ENCODE data around the gene EFCAB14.
"Not testable (repeated sequence)": the region's sequence is repeated elsewhere in the genome, so short reads cannot be mapped to it uniquely, and the experiment has no call there.

Gene EFCAB14, protein sequence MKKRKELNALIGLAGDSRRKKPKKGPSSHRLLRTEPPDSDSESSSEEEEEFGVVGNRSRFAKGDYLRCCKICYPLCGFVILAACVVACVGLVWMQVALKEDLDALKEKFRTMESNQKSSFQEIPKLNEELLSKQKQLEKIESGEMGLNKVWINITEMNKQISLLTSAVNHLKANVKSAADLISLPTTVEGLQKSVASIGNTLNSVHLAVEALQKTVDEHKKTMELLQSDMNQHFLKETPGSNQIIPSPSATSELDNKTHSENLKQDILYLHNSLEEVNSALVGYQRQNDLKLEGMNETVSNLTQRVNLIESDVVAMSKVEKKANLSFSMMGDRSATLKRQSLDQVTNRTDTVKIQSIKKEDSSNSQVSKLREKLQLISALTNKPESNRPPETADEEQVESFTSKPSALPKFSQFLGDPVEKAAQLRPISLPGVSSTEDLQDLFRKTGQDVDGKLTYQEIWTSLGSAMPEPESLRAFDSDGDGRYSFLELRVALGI

DNA sequence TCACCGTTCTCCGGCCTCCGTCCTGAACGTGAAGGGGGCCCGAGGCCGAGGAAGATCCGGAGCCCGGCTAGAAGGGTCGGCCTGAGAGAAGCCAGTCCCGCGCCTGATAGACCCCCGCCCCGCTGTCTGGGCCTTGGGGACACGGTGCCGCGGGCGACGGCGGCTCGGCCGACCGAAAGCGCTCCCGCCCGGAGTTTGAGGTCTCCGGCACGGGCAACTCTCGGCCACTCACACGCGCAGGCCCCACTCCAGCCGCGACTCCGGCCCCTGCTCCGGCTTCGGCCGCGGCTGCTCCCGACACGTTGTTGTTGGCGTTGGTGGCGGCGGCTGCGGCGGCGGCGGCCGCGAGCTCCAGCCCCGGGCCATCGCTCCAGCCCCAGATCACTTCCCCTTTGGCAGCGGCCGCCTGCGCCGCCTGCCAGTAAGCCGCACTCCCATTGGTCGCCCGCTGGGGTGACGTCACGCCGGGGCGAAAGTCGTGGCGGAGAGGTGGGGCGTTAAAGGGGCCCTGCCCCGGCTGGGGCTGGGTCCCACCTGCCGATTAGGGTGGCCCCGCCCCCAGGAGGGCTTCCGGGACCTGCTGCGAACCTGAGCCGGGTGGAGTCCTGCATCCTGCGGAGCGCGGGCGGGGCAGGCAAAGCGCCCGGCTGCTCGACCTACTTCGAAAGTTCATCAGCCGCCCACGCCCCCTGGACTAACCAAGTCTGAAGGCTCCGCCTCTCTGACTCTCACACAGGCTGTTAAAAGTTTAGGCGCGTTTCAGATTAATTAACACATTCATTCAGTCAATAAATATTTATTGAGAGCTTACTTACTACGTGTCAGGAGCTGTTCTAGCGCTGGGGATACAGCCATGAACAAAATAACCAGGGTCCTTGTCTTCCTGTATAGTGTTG, at the start of gene EFCAB14:
Gene EFCAB14, minus strand, starts transcription at position 388 of the 896 bp plus-strand sequence. CDS start 1,027 bp downstream, outside the sequence.
- FAIRE-seq (peak; percentile 70), DNase-seq (ENCODE audit: low spot score) (peak; percentile 85)

DNA sequence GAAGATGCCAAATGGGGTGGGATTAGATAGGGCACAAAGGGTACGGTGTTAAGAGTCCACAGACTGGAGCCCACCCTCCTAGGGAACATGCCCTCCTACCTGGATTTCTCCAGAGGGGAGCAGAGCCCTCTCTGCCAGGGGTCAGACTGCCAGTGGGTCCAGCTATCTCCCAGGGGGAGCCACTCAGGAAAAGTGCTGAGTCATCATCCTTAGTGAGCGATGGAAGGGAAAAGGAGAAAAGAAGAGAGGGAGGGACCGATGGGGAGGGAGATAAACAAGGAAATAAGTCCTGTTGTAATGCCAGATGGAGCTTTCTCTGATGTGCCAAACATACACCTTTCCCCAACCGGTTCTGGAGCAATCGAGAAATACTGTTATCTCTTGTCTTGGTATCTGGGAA, 49.5 kb upstream of the EFCAB14 start:
- FAIRE-seq: no peak

DNA sequence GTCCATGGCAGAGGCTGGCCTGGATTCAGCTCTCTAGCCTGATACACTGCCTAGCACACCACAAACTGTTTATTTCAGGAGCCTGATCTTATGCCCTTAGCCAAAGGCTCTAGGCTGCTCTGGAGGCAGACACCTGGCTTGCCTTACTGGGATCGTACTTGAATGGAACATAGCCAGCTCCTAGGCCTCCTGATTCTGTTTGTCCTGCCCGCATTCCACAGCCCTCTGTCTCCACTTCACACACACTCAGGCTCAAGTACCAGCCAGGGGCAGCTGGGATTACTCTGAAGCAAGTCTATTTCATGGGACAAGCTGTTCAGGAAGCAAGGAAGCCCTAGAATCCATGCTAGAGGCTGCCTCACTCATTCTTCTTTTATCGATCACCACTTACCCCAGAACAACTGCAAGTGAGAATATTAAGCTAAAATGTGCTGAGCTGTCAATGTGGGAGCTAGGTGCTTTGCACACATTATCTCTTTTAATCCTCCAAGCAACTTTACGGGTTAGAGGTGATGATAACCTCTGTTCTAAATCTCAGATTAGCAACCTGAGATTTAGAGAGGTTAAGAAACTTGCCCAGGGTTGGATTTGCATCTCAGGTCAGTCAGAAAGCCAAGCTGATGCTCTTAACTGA, 48.9 kb upstream of the EFCAB14 start:
- DNase-seq (ENCODE audit: low spot score) (no peak), FAIRE-seq (no peak)

More for the DNA sequence above, 49.5 kb upstream of the EFCAB14 start:
- no peak for DNase-seq (ENCODE audit: low spot score)

DNA sequence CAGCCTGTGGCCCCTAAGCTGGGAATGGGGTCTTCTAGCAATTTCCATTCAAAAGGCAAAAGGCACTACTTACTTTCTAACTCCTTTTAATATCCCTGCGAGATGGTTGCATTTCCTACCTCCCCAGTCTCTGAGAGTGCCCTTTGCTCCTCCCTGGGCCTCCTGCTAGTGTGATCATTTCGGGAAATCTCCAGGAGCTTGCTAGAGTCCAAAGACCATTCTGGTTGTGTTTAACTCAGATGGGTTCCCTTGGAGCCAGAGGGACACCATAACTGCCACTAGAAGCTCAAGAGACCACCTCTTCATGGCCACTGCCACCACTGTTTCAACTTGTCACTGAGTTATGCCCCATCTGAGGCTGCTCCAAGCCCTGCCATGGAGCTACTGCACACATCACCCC, 45.5 kb upstream of the EFCAB14 start:
- DNase-seq (ENCODE audit: low spot score): no peak
- FAIRE-seq: no peak

GRCh38 chr1:46761740-46762139, 42.8 kb upstream of the EFCAB14 start:
- FAIRE-seq: no peak
- DNase-seq (ENCODE audit: low spot score): no peak

- DNase-seq (ENCODE audit: low spot score) (no peak), FAIRE-seq (no peak)
Observed at GRCh38 chr1:46760558-46761166, 41.7 kb upstream of the EFCAB14 start.

DNA sequence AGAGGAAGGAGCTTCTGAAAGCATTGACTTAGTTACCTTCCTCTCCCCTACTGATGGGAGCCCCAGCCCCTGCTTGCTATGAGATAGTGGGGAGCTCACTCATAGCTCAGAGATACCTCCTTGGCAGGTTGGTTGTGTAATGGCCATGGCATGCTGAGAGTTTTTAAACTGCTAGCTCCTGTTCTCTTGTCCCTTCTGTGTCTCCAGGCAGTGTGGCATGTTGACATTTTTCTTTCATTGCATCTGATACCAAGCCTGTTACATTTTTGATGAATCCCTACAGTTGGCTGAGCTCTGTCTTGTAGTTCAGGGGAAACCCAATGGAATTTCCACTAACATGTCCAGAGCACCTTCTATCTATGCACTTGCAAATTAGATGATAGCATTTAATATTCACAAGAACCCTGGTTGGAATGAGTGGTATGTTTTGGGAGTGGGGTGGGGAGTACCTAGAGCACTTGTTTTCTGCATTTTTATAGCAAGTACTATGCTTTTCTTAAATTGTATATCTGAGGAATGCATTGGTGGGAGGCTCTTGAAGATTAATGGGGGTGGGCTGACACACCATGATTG, 39.1 kb upstream of the EFCAB14 start:
- DNase-seq (ENCODE audit: low spot score) (no peak), FAIRE-seq (no peak)

DNA sequence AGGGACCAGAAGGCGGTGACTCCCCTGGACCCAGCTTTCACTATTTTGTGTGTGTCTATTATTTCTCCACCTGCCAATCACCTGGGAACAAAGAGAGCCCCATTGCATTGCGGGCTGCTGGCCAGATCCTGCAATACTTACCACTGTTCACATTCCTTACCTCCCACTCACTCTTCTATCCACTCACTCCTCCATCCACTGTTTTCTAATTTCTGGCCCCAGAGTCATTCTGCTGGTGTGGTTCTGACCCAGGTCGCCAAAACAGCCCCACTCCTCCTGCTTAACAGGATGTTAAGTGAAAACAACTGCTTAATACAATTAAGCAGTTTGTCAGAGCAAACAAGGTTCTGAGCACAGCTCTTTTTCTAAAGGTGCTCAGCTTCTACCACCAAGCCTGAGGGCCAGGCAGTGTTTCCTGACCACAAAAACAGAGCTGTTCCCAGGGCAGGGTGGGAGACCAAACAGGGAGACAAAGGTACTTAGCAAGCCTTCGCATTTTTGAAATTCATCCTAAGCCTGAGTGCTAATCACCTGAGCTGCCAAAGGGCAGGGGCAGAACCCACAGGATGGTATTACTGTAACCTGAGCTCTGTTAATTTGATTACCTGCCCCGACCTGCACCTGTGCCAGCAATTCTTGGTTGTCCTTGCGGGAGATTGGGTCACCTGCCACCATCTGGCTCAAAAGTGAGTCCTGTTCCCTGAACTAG, 38.5 kb upstream of the EFCAB14 start:
- no peak for DNase-seq (ENCODE audit: low spot score)
- no peak for FAIRE-seq

- peak; percentile 24 for DNase-seq (ENCODE audit: low spot score)
- FAIRE-seq: no peak
Observed at GRCh38 chr1:46755121-46755520, 36.2 kb upstream of the EFCAB14 start.

DNA sequence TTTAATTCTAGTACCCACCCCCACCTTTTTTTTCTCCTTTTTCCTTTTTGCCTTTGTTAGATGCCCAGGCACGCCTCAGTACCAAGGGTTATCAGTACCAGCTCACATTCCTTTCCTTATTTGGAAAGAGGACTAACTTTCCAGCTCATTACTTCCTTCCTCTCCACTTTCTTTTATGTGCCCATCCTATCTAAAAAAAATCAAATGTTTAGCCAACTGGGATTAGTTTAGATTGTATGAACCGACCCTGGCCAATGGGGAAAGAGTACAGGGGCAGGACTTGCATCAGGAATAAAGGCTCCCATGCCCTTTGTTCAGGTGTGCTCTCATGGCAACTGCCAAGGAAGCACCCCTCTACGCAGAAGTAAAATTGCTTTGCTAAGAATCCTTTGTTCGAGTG, 35.8 kb upstream of the EFCAB14 start:
- not testable (repeated sequence) for FAIRE-seq

GRCh38 chr1:46753985-46754384, 35.1 kb upstream of the EFCAB14 start:
- FAIRE-seq: no peak
- no peak for DNase-seq (ENCODE audit: low spot score)

More for the DNA sequence above, 35.8 kb upstream of the EFCAB14 start:
- DNase-seq (ENCODE audit: low spot score): peak; percentile 52

GRCh38 chr1:46749921-46750404, 31.0 kb upstream of the EFCAB14 start:
- FAIRE-seq (no peak), DNase-seq (ENCODE audit: low spot score) (no peak)

DNA sequence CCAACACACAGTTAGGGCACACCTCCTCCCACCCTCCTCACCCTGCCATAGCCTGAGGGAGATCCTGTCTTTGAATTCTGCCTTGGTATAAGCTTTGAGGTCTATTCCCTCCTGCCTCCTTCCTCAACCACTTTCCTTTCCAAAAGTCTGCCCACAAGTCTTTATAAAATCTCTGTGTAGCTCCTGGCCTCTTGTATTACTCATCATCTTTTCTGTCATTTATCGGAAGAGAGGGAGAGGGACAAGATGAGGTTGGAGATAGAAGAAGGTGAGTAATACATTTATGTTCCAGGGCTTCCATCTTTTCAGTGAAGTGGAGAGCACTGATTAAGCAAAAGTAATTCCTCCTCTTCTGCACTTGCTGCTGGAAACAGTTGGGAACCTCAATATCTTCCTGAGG, 30.5 kb upstream of the EFCAB14 start:
- DNase-seq (ENCODE audit: low spot score) (peak; percentile 28), FAIRE-seq (no peak)

DNA sequence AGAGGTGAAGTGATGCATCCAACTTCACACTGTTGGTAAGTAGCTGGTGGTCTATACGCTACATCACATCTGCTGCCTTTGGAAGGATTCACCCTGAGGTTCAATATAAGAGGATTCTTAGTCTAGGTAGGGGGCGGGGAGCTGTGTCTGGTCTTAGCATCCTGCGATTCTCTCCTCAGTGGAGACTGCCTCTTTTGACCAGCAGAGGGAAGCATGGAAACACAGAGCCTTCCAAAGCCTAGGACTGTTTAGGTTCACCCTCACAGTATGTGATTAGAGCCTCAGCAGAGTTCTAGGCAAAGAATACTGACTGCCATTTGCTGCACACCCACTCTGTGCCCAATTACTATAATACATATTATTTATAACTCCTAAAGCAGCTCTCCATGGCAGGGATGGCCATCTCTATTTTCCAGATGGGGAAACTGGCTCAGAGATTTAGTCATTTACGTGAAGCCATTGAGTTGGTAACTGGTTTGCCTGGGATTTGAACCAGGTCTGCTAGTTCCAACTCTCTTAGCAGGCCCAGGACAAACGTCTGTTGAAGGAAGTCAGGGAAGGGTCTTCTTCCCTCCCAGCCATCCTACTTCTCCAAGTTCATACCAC, 28.9 kb upstream of the EFCAB14 start:
- DNase-seq (ENCODE audit: low spot score) (peak; percentile 23), FAIRE-seq (no peak)

DNA sequence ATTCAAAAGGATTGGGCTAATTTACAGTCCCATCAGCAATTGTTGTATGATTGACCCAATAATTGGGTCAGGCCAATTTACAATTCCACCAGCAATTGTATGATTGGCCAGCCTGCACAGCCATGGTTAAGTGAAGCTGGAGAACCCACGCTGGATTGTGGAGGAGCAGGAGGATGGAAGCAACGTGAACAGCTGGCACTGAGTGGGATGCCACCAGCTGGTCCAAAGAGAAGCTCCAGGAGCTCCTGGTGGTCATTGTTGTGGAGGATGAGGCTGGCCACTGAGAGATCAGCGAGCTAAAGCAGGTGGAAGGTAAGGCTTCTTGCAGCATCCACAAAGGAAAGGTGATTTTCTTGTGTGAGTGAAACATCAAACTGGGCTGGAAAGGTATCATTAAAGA, 23.2 kb upstream of the EFCAB14 start:
- no peak for FAIRE-seq
- DNase-seq (ENCODE audit: low spot score): no peak

- DNase-seq (ENCODE audit: low spot score): peak; percentile 28
Observed at GRCh38 chr1:46735708-46736324, 16.9 kb upstream of the EFCAB14 start.

GRCh38 chr1:46728327-46728873, 9.5 kb upstream of the EFCAB14 start:
- FAIRE-seq; DNase-seq (ENCODE audit: low spot score): not testable (repeated sequence)

More at GRCh38 chr1:46735708-46736324, 16.9 kb upstream of the EFCAB14 start:
- FAIRE-seq: no peak

GRCh38 chr1:46725736-46726108, 6.8 kb upstream of the EFCAB14 start:
- FAIRE-seq: no peak
- no peak for DNase-seq (ENCODE audit: low spot score)
